Right lobe of liver (tissue), 6 donors: ENCODE measurements around the gene LPCAT3. TPM values are rescaled to one million over a fixed set of nuclear protein-coding genes. Genes with fewer than 3 reads are reported as not detected.

Experiments used
- ATAC-seq, 4 donors: fragments of 200-7000 bp; cut with Tn5 transposase; one replicate each; pipeline ENCODE4 v1.9.1; 2020; ENCODE audit warnings: mild to moderate bottlenecking in 4 of 4, moderate library complexity in 4 of 4
- DNase-seq, 3 donors: peaks; one replicate each; pipeline ENCODE4 v3.0.0-alpha.2; 2020
- H3K27ac ChIP-seq, 3 donors: fragments of 200-600 bp; one replicate each; pipeline ENCODE4 v1.8.0; 2022
- H3K27me3 ChIP-seq, 2 donors: fragments of 200-600 bp; one replicate each; pipeline ENCODE4 v1.8.0; 2022
- H3K36me3 ChIP-seq, 4 donors: fragments of 200-600 bp; sonication (generic) in 1 of 4; one replicate each; pipeline versions ENCODE4 v1.5.1 to v1.8.0; 2017 to 2022; ENCODE audit warnings: control low read depth in 1 of 4
- H3K4me1 ChIP-seq, 4 donors: fragments of 200-600 bp; sonication (generic) in 1 of 4; one replicate each; pipeline versions ENCODE4 v1.5.1 to v1.8.0; 2017 to 2022; ENCODE audit warnings: control low read depth in 1 of 4
- H3K4me3 ChIP-seq, 3 donors: fragments of 200-600 bp; one replicate each; pipeline ENCODE4 v1.8.0; 2022
- H3K9me3 ChIP-seq, 4 donors: fragments of 200-600 bp; sonication (generic) in 1 of 4; one replicate each; pipeline versions ENCODE4 v1.5.1 to v1.8.0; 2017 to 2022; ENCODE audit warnings: control low read depth in 1 of 4
- CTCF ChIP-seq, 4 donors: fragments of 200-600 bp in 3 of 4; fragments of 450-650 bp in 1 of 4; IDR thresholded peaks; one replicate each; pipeline versions ENCODE4 v1.5.1 to v1.8.0; 2016 to 2022; ENCODE audit warnings: antibody characterized with exemption in 4 of 4, mild to moderate bottlenecking in 2 of 4
- POLR2A ChIP-seq: fragments of 450-650 bp; IDR thresholded peaks from one replicate; pipeline ENCODE4 v1.6.1; 2017; ENCODE audit warnings: antibody characterized with exemption, mild to moderate bottlenecking
- WGBS: methylation state at CpG from one replicate; pipeline ENCODE4 v1.1.6; 2018; ENCODE audit warnings: low coverage, low lambda C conversion rate; ENCODE audit not compliant: insufficient coverage; ENCODE audit errors: missing lambda C conversion rate; 5-methylcytosine and 5-hydroxymethylcytosine counted together
- intact Hi-C, 2 donors: fragments of 100-400 bp; cut with DNase I; formaldehyde crosslinking; loops; one replicate each; pipeline versions ENCODE4 v1.11.2 to v1.14.1; 2022
- total RNA-seq, 6 experiments: library from RNA; depleted of rRNA in 2 of 6; stranded (reverse); fragments of >200 nt in 2 of 6; fragmentation: NEBNext Ultra II Directional in 3 of 6; extraction: Animal tissue kit (Norgen Biotek cat#: 25700) in 3 of 6; gene quantifications; one replicate each; pipeline versions ENCODE4 v1.1.0 to v1.2.4, GENCODE V29; 2016 to 2023
- donor health status: DM: no; HTN: yes; CAD: no.
- donor health status: DM: no; HTN: no; CAD: no.
- donor health status: DM: no; HTN: no; CAD: no.
- donor health status: DM: no; HTN: yes; CAD: no.
- donor health status: DM: no; HTN: yes; CAD: no.

LPCAT3 gene
- total RNA-seq, 6 experiments from 2014 or later = 50.6 to 115 (median 77.5) TPM

GRCh38 chr12:6950401-6950801, 67.9 kb downstream of the LPCAT3 start:
- no peak for TF ChIP-seq POLR2A
- no peak for TF ChIP-seq CTCF (IDR thresholded peaks at IDR 0.05)
- Histone ChIP-seq H3K4me1 (peaks cover 0 to 17% (median 4%) of the 10 kb centered on the region in 4 donors), H3K27me3 (no peaks in the 10 kb centered on the region), H3K9me3 (no peaks in the 10 kb centered on the region), H3K36me3 (no peaks in the 10 kb centered on the region), H3K27ac (peak overlapping the region in 1 of 3 donors; percentile 77), H3K4me3 (no peak overlapping the region)
- intact Hi-C loops = loop anchor here in 1 of 2 donors (10.0 kb wide), 1 partner anchor 144 kb away; the partner anchor contains the start of gene C1R
- WGBS = no CpG with 5 or more reads among the region's 1 CpG
- DNase-seq (peak in 1 of 3 donors; percentile 22), ATAC-seq (no peak)

- H3K4me1 ChIP-seq = peaks cover 0 to 24% (median 8%) of the 10 kb centered on the region in 4 donors
- H3K36me3 ChIP-seq = no peaks in the 10 kb centered on the region
- H3K4me3 ChIP-seq = no peak overlapping the region
- H3K27ac ChIP-seq = peak overlapping the region in 2 of 3 donors; percentile 8 to 43
- TF ChIP-seq POLR2A (no peak), CTCF (IDR thresholded peaks at IDR 0.05) (no peak)
- DNase-seq (peak in 2 of 3 donors; percentile 25 to 34), ATAC-seq (no peak)
- H3K27me3 ChIP-seq = no peaks in the 10 kb centered on the region
- intact Hi-C loops = no loop called here
- 31% methylated on average over 4 of the region's 15 CpGs for WGBS
- no peaks in the 10 kb centered on the region for H3K9me3 ChIP-seq
Measured at GRCh38 chr12:6948873-6949594, 69.2 kb downstream of the LPCAT3 start.

GRCh38 chr12:6947615-6948014, 70.7 kb downstream of the LPCAT3 start:
- Histone ChIP-seq H3K27me3 (no peaks in the 10 kb centered on the region), H3K27ac (no peak overlapping the region), H3K36me3 (no peaks in the 10 kb centered on the region), H3K4me3 (no peak overlapping the region), H3K9me3 (no peaks in the 10 kb centered on the region), H3K4me1 (peaks cover 0 to 30% (median 8%) of the 10 kb centered on the region in 4 donors)
- TF ChIP-seq CTCF (IDR thresholded peaks at IDR 0.05) = no peak
- no peak for TF ChIP-seq POLR2A
- 76% methylated on average over 7 of the region's 8 CpGs for WGBS
- DNase-seq (peak in 1 of 3 donors; percentile 26), ATAC-seq (no peak)
- intact Hi-C loops = no loop called here

- intact Hi-C loops = no loop called here
- ATAC-seq = no peak
- no peak for TF ChIP-seq POLR2A
- no peak for TF ChIP-seq CTCF (IDR thresholded peaks at IDR 0.05)
- H3K36me3 ChIP-seq = no peaks in the 10 kb centered on the region
- H3K27ac ChIP-seq = peak overlapping the region in 2 of 3 donors; percentile 80 to 91
- H3K4me1 ChIP-seq = peaks cover 0 to 30% (median 8%) of the 10 kb centered on the region in 4 donors
- H3K27me3 ChIP-seq = no peaks in the 10 kb centered on the region
- peak overlapping the region; percentile 32 to 59 (median 53) for H3K4me3 ChIP-seq
- 29% methylated on average over 8 of the region's 8 CpGs for WGBS
- H3K9me3 ChIP-seq = no peaks in the 10 kb centered on the region
- no peak for DNase-seq
Measured at GRCh38 chr12:6946920-6947374, 71.3 kb downstream of the LPCAT3 start.
